ES-I3 (cell line): ENCODE data around the gene CWF19L2.
"Not testable (repeated sequence)": the region's sequence is repeated elsewhere in the genome, so short reads cannot be mapped to it uniquely, and the experiment has no call there.

Experiments used
- H3K36me3 ChIP-seq: 2 replicates; pipeline ENCODE4 v1.6.1; 2013; ENCODE audit warnings: mild to moderate bottlenecking, low read length, control low read depth, moderate library complexity; ENCODE audit not compliant: insufficient read depth
- H3K4me1 ChIP-seq: 2 replicates; pipeline ENCODE4 v1.6.1; 2013; ENCODE audit warnings: mild to moderate bottlenecking, control low read depth, low read length; ENCODE audit not compliant: insufficient read depth
- H3K9ac ChIP-seq: 2 replicates; pipeline ENCODE4 v1.6.1; 2013; ENCODE audit warnings: low read depth, mild to moderate bottlenecking, low read length, moderate library complexity
- H3K9me3 ChIP-seq: 2 replicates; pipeline ENCODE4 v1.6.1; 2013; ENCODE audit warnings: mild to moderate bottlenecking, low read length, moderate library complexity; ENCODE audit not compliant: control insufficient read depth, insufficient read depth

Gene CWF19L2

GRCh38 chr11:107397357-107397756, 60.3 kb downstream of the CWF19L2 start:
- 0 out of 2 replicates have a peak, but pooled peaks cover 3% of the 10 kb centered on the region for H3K9me3 ChIP-seq
- H3K9ac ChIP-seq, result no peak overlapping the region; the same call in 1 of the 2 replicates
- H3K4me1 ChIP-seq, result peaks cover 16% of the 10 kb centered on the region
- no peaks in the 10 kb centered on the region for H3K36me3 ChIP-seq

- Histone ChIP-seq H3K9ac (no peak overlapping the region), H3K36me3 (no peaks in the 10 kb centered on the region), H3K9me3 (0 out of 2 replicates have a peak, but pooled peaks cover 3% of the 10 kb centered on the region), H3K4me1 (peaks cover 10% of the 10 kb centered on the region)
Measured at GRCh38 chr11:107392611-107393010, 65.0 kb downstream of the CWF19L2 start.

- not testable (repeated sequence) for H3K36me3 ChIP-seq, H3K4me1 ChIP-seq, H3K9ac ChIP-seq, H3K9me3 ChIP-seq
Measured at GRCh38 chr11:107390701-107391100, 66.9 kb downstream of the CWF19L2 start.

- H3K4me1 ChIP-seq, result no peaks in the 10 kb centered on the region
- H3K9me3 ChIP-seq, result no peaks in the 10 kb centered on the region
- no peaks in the 10 kb centered on the region for H3K36me3 ChIP-seq
- no peak overlapping the region for H3K9ac ChIP-seq
Measured at GRCh38 chr11:107387666-107388065, 70.0 kb downstream of the CWF19L2 start.

GRCh38 chr11:107385361-107385981, 72.2 kb downstream of the CWF19L2 start:
- Histone ChIP-seq H3K36me3 (no peaks in the 10 kb centered on the region), H3K9ac (no peak overlapping the region), H3K4me1 (no peaks in the 10 kb centered on the region), H3K9me3 (no peaks in the 10 kb centered on the region)

- H3K4me1 ChIP-seq, result no peaks in the 10 kb centered on the region
- no peaks in the 10 kb centered on the region for H3K36me3 ChIP-seq
- H3K9ac ChIP-seq, result no peak overlapping the region
- no peaks in the 10 kb centered on the region for H3K9me3 ChIP-seq
Measured at GRCh38 chr11:107384144-107384852, 73.3 kb downstream of the CWF19L2 start.

- Histone ChIP-seq H3K9me3 (no peaks in the 10 kb centered on the region), H3K4me1 (no peaks in the 10 kb centered on the region), H3K36me3 (no peaks in the 10 kb centered on the region), H3K9ac (peak overlapping the region; percentile 51)
Measured at GRCh38 chr11:107372439-107372838, 85.2 kb downstream of the CWF19L2 start.

- Histone ChIP-seq H3K9ac (no peak overlapping the region), H3K9me3 (no peaks in the 10 kb centered on the region), H3K4me1 (no peaks in the 10 kb centered on the region), H3K36me3 (no peaks in the 10 kb centered on the region)
Measured at GRCh38 chr11:107370390-107370789, 87.2 kb downstream of the CWF19L2 start.

- H3K9me3 ChIP-seq, result no peaks in the 10 kb centered on the region
- no peaks in the 10 kb centered on the region for H3K36me3 ChIP-seq
- H3K4me1 ChIP-seq, result no peaks in the 10 kb centered on the region
- H3K9ac ChIP-seq, result no peak overlapping the region
Measured at GRCh38 chr11:107359701-107360100, 97.9 kb downstream of the CWF19L2 start.

- H3K4me1 ChIP-seq, result no peaks in the 10 kb centered on the region
- H3K36me3 ChIP-seq, result no peaks in the 10 kb centered on the region
- H3K9ac ChIP-seq, result no peak overlapping the region
- no peaks in the 10 kb centered on the region for H3K9me3 ChIP-seq
Measured at GRCh38 chr11:107357877-107358276, 99.7 kb downstream of the CWF19L2 start.

GRCh38 chr11:107354780-107355179, 102.8 kb downstream of the CWF19L2 start:
- Histone ChIP-seq H3K36me3 (no peaks in the 10 kb centered on the region), H3K9me3 (no peaks in the 10 kb centered on the region), H3K4me1 (no peaks in the 10 kb centered on the region), H3K9ac (no peak overlapping the region)

GRCh38 chr11:107337917-107338316, 119.7 kb downstream of the CWF19L2 start:
- H3K4me1 ChIP-seq, result no peaks in the 10 kb centered on the region

GRCh38 chr11:107331728-107332127, 125.9 kb downstream of the CWF19L2 start:
- no peaks in the 10 kb centered on the region for H3K4me1 ChIP-seq
- no peak overlapping the region for H3K9ac ChIP-seq
- no peaks in the 10 kb centered on the region for H3K9me3 ChIP-seq
- no peaks in the 10 kb centered on the region for H3K36me3 ChIP-seq

More at GRCh38 chr11:107337917-107338316, 119.7 kb downstream of the CWF19L2 start:
- H3K9me3 ChIP-seq, result no peaks in the 10 kb centered on the region
- no peak overlapping the region for H3K9ac ChIP-seq
- H3K36me3 ChIP-seq, result no peaks in the 10 kb centered on the region

- Histone ChIP-seq H3K4me1 (no peaks in the 10 kb centered on the region), H3K9ac (no peak overlapping the region), H3K9me3 (no peaks in the 10 kb centered on the region), H3K36me3 (0 out of 2 replicates have a peak, but pooled peaks cover 1% of the 10 kb centered on the region)
Measured at GRCh38 chr11:107329164-107329563, 128.5 kb downstream of the CWF19L2 start.

- H3K4me1 ChIP-seq, result no peaks in the 10 kb centered on the region
- no peaks in the 10 kb centered on the region for H3K36me3 ChIP-seq
- H3K9ac ChIP-seq, result no peak overlapping the region
- H3K9me3 ChIP-seq, result 0 out of 2 replicates have a peak, but pooled peaks cover 4% of the 10 kb centered on the region
Measured at GRCh38 chr11:107316426-107316825, 141.2 kb downstream of the CWF19L2 start.
